Measurements from ENCODE around the gene PTH2. TPM values are rescaled to one million over a fixed set of nuclear protein-coding genes. Genes with fewer than 3 reads are reported as not detected.
A peak's percentile ranks its signal among the peaks of the same experiment; 100 is the strongest.

PTH2 gene
- polyA plus RNA-seq, 3 donors, result not detected

DNA sequence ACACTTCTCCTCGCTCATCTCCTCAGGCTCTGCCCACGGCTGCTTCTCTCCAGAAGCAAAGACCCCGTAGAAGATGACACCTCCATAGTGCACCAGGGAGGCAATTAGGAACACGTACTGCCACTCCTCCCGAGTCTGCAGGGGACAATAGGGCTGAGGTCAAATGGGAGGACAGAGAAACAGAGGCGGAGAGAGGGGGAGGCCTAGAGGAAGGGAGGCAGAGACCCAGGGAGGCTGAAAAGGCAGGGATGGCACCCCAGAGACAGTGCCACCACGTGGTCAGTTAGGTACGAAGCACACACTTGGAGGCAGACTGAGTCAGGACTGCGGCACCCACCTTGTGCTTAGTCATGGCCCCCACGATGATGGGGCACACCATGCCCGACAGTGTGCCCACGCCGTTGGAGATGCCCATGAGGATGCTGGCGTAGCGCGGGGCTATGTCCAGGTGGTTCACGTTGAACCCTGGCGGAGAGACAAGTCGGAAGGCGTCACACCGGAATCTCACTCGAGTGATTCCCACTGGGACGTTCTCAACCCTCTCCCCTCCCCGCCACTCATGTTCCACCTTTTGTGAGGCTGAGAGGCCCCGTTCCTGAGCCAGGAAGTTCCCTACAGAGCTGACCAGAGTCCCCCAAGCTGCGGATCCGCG lies 7.6 kb upstream of the PTH2 start:
- no peaks in the 10 kb centered on the region for H3K36me3 ChIP-seq (replicated peaks in 1 of 2; ENCODE audit: control insufficient read depth in 1 of 2, insufficient read depth in 2 of 2, low read length in 2 of 2)
- H3K27ac ChIP-seq (ENCODE audit: low read depth in 1 of 2, low read length in 2 of 2), result no peak overlapping the region
- 46% methylated on average over 28 of the region's 28 CpGs for WGBS (ENCODE audit: insufficient coverage)
- no peak overlapping the region for H3K4me3 ChIP-seq (replicated peaks in 1 of 3; ENCODE audit: low read depth in 2 of 3, low read length in 3 of 3)
- peaks cover 0 to 6% of the 10 kb centered on the region in 2 donors for H3K4me1 ChIP-seq (ENCODE audit: control insufficient read depth in 1 of 2, insufficient read depth in 2 of 2, low read length in 2 of 2)
- peaks cover 57 to 100% of the 10 kb centered on the region in 2 donors for H3K27me3 ChIP-seq (ENCODE audit: control insufficient read depth in 2 of 2, insufficient read depth in 2 of 2, low read length in 2 of 2)
- Mint-ChIP-seq H3K27ac (peak overlapping the region in 1 of 7 donors; percentile 64), H3K9me3 (peaks cover 0 to 48% (median 20%) of the 10 kb centered on the region in 7 donors), H3K27me3 (ENCODE audit: low read depth in 3 of 3) (peaks cover 99 to 100% (median 99%) of the 10 kb centered on the region in 3 donors), H3K4me1 (peaks cover 24% of the 10 kb centered on the region), H3K36me3 (peaks cover 0 to 17% of the 10 kb centered on the region in 2 donors), H3K4me3 (peak overlapping the region in 1 of 2 donors; percentile 80)
- no peaks in the 10 kb centered on the region for H3K79me2 ChIP-seq (ENCODE audit: insufficient read depth, low read length)
- no peak overlapping the region for H2AFZ ChIP-seq (ENCODE audit: insufficient read depth, low read depth, low read length, poor library complexity, severe bottlenecking)
- no peak for DNase-seq
- intact Hi-C loops (cut with micrococcal nuclease), result loop anchor here in 1 of 2 donors (10.0 kb wide), 1 partner anchor 166 kb away; no protein-coding TSS in a partner anchor
- H3K9ac ChIP-seq (ENCODE audit: insufficient read depth, low read length, poor library complexity, severe bottlenecking), result no peak overlapping the region
- no peaks in the 10 kb centered on the region for H4K20me1 ChIP-seq (ENCODE audit: insufficient read depth, low read length)
- no peak overlapping the region for H3K4me2 ChIP-seq (replicated peaks; ENCODE audit: extremely low read depth, low read length, poor library complexity, severe bottlenecking)
- H3K9me3 ChIP-seq (replicated peaks in 1 of 2; ENCODE audit: control insufficient read depth in 1 of 2, insufficient read depth in 1 of 2, low read length in 2 of 2), result peaks cover 9 to 47% of the 10 kb centered on the region in 2 donors
- TF ChIP-seq, protein P1, sequence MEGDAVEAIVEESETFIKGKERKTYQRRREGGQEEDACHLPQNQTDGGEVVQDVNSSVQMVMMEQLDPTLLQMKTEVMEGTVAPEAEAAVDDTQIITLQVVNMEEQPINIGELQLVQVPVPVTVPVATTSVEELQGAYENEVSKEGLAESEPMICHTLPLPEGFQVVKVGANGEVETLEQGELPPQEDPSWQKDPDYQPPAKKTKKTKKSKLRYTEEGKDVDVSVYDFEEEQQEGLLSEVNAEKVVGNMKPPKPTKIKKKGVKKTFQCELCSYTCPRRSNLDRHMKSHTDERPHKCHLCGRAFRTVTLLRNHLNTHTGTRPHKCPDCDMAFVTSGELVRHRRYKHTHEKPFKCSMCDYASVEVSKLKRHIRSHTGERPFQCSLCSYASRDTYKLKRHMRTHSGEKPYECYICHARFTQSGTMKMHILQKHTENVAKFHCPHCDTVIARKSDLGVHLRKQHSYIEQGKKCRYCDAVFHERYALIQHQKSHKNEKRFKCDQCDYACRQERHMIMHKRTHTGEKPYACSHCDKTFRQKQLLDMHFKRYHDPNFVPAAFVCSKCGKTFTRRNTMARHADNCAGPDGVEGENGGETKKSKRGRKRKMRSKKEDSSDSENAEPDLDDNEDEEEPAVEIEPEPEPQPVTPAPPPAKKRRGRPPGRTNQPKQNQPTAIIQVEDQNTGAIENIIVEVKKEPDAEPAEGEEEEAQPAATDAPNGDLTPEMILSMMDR (IDR thresholded peaks at IDR 0.05), result no peak

DNA sequence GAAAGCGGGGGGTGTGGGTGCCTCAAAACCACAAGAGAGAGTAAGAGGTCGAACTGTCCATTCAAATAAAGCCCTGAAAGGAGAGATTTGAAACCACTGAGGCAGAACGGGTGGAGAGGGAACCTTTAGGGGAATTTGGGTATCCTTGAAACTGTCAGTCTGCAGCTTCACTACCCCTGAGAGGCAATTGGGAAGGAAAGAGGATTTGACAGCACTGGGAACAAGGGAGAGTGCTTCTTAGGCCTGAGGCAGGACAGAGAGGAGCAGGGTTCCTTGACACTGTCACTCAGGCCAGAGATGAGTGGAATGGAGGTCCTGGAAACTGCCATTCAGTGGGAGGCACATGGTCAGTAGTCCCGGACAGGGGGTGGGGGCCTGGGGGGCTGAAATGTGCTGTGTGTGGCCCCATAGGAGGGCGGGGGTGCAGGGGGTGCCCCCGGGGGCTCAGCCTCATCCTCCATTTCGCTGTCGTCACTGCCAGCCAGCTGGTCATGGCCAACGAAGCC lies 7.0 kb upstream of the PTH2 start:
- Histone ChIP-seq H3K79me2 (ENCODE audit: insufficient read depth, low read length) (no peaks in the 10 kb centered on the region), H3K9me3 (replicated peaks in 1 of 2; ENCODE audit: control insufficient read depth in 1 of 2, insufficient read depth in 1 of 2, low read length in 2 of 2) (peaks cover 9 to 51% of the 10 kb centered on the region in 2 donors), H3K4me2 (replicated peaks; ENCODE audit: extremely low read depth, low read length, poor library complexity, severe bottlenecking) (no peak overlapping the region), H3K9ac (ENCODE audit: insufficient read depth, low read length, poor library complexity, severe bottlenecking) (no peak overlapping the region), H3K4me3 (replicated peaks in 1 of 3; ENCODE audit: low read depth in 2 of 3, low read length in 3 of 3) (no peak overlapping the region), H2AFZ (ENCODE audit: insufficient read depth, low read depth, low read length, poor library complexity, severe bottlenecking) (no peak overlapping the region), H3K27ac (ENCODE audit: low read depth in 1 of 2, low read length in 2 of 2) (no peak overlapping the region), H3K27me3 (ENCODE audit: control insufficient read depth in 2 of 2, insufficient read depth in 2 of 2, low read length in 2 of 2) (peaks cover 59 to 100% of the 10 kb centered on the region in 2 donors), H3K4me1 (ENCODE audit: control insufficient read depth in 1 of 2, insufficient read depth in 2 of 2, low read length in 2 of 2) (peaks cover 0 to 6% of the 10 kb centered on the region in 2 donors), H3K36me3 (replicated peaks in 1 of 2; ENCODE audit: control insufficient read depth in 1 of 2, insufficient read depth in 2 of 2, low read length in 2 of 2) (no peaks in the 10 kb centered on the region), H4K20me1 (ENCODE audit: insufficient read depth, low read length) (no peaks in the 10 kb centered on the region)
- DNase-seq, result no peak
- Mint-ChIP-seq H3K27me3 (ENCODE audit: low read depth in 3 of 3) (peaks cover 99 to 100% (median 99%) of the 10 kb centered on the region in 3 donors), H3K9me3 (peaks cover 0 to 46% (median 21%) of the 10 kb centered on the region in 7 donors), H3K27ac (no peak overlapping the region), H3K36me3 (peaks cover 0 to 17% of the 10 kb centered on the region in 2 donors), H3K4me3 (peak overlapping the region in 1 of 2 donors; percentile 80), H3K4me1 (peaks cover 25% of the 10 kb centered on the region)
- intact Hi-C loops (cut with micrococcal nuclease), result loop anchor here in 1 of 2 donors (10.0 kb wide), 1 partner anchor 165 kb away; no protein-coding TSS in a partner anchor
- WGBS (ENCODE audit: insufficient coverage), result 74% methylated on average over 8 of the region's 9 CpGs
- TF ChIP-seq, protein P1 (IDR thresholded peaks at IDR 0.05), result no peak
